Measurements from ENCODE around the gene LEF1. TPM values are rescaled to one million over a fixed set of nuclear protein-coding genes. Genes with fewer than 3 reads are reported as not detected.

The LEF1 gene
- total RNA-seq, 2 experiments from 2014 or later: 205 to 246 TPM

DNA sequence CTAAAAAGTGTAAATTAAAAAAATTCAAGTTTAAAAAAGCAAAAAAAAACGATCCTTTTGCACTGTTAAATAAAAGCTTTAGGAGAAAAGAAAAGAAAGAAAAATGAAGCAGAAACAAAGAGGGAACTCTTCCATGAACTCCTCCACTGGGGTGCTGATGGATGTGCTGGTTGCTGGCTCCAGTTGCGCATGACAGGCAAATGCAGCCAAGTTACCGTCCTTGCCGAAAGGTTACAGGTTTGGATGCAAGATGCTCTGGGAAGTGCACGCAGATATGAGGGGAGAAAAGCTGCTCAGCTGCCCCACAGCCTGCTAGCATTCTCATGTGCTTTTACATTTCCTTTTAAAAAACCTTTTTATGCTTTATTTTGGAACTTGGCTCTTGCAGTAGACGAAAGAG lies 120.6 kb downstream of the LEF1 start:
- CTCF ChIA-PET: interaction anchor here (0.7 to 3.3 kb wide), 4 partner anchors 9 to 17 kb away, joined by 3 to 18 read pairs (median 7); no protein-coding TSS in a partner anchor
- ATAC-seq: no peak
- Mint-ChIP-seq H3K27ac (no peak overlapping the region), H3K4me1 (ENCODE audit: low read depth) (peaks cover 83% of the 10 kb centered on the region), H3K36me3 (ENCODE audit: low read depth) (peaks cover 76% of the 10 kb centered on the region), H3K27me3 (ENCODE audit: low read depth) (no peaks in the 10 kb centered on the region), H3K9me3 (ENCODE audit: insufficient read depth) (no peaks in the 10 kb centered on the region), H3K4me3 (no peak overlapping the region)
- POLR2A ChIA-PET: no interaction called here
- no peak for DNase-seq

DNA sequence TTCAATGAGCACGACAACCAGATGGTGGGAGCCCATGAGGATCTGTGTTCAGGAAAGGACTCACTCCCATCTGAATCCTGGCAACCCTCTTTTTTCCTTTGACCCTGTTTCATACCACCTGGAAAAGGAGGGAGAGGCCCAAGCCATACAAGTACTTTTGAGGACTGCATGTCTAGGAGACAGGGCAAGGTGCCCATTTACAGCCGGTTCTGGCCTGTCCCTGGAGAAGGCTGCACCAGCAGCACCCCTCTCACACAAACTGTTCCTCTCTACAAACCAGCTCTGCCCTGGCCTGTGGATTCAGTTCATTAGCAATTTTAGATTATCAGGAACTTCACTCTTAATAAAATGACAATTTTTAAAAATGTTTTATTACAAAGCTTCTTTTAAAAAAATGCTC lies 121.5 kb downstream of the LEF1 start:
- DNase-seq (no peak), ATAC-seq (no peak)
- H3K4me3 Mint-ChIP-seq: no peak overlapping the region

DNA sequence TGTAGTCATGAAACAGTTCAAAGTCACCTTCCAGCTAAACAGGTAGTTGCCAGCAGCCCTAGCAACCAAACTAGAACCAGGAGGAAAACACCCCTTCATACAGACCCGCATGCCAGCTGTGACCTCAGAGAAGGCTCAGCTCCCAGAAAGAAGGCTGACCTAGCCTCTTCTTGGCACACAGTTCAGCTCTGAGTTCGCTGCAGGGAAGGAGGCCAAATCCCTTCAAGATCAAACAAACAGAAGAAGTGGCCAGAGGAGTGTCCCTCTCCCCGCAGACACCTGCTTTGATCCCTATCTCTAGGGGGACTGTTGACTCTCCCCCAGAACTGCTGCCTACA lies 123.1 kb downstream of the LEF1 start:
- Mint-ChIP-seq H3K4me3 (no peak overlapping the region), H3K36me3 (ENCODE audit: low read depth) (peaks cover 54% of the 10 kb centered on the region), H3K27me3 (ENCODE audit: low read depth) (no peaks in the 10 kb centered on the region), H3K27ac (peak overlapping the region; percentile 47), H3K9me3 (ENCODE audit: insufficient read depth) (no peaks in the 10 kb centered on the region), H3K4me1 (ENCODE audit: low read depth) (peaks cover 59% of the 10 kb centered on the region)
- DNase-seq (no peak), ATAC-seq (no peak)
- POLR2A ChIA-PET: interaction anchor here (2.0 kb wide), 1 partner anchor 13 kb away, joined by 9 read pairs; no protein-coding TSS in a partner anchor
- CTCF ChIA-PET: interaction anchor here (1.0 to 3.3 kb wide), 3 partner anchors 10 to 15 kb away, joined by 3 to 18 read pairs (median 11); no protein-coding TSS in a partner anchor

More for the DNA sequence above, 121.5 kb downstream of the LEF1 start:
- Mint-ChIP-seq H3K9me3 (ENCODE audit: insufficient read depth) (no peaks in the 10 kb centered on the region), H3K36me3 (ENCODE audit: low read depth) (peaks cover 67% of the 10 kb centered on the region), H3K27ac (no peak overlapping the region), H3K27me3 (ENCODE audit: low read depth) (no peaks in the 10 kb centered on the region), H3K4me1 (ENCODE audit: low read depth) (peaks cover 74% of the 10 kb centered on the region)
- POLR2A ChIA-PET: interaction anchor here (0.8 to 2.0 kb wide), 3 partner anchors 11 to 77 kb away, joined by 3 to 9 read pairs (median 4); no protein-coding TSS in a partner anchor
- CTCF ChIA-PET: interaction anchor here (3.2 to 3.3 kb wide), 2 partner anchors 12 to 16 kb away, joined by 11 to 18 read pairs; no protein-coding TSS in a partner anchor

DNA sequence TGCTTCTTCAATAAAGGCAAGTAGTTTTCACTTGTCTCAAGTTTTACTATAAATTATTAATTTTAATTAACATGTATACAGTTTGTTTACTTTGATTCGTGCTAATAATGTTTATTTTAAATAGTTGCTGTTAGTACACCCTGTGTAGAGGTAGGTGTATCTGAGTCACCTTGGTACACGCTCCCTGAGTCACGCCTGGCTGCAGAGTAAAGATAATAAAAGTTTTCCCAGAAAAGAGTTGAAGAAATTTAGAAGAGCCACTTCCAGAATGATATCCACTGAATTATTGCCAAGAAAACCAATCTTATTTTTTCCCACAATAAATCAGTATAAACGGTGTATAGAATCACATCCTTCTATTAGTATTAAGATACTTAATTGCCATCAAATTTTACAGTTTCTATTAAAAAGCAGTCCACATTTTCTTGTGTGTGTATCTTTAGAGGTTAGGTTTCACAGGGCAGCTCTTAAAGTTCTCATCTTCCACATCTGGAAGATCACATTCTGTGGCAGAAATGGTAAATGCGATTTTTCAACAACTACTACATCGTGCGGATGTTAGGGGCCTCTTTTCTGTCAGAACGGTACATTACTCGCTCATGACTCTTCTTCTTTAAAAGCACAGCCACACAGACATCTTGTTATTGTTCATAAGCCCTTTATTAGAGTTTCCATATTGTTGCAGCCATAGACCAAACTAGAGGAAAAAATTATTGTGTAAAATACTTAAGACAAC lies 123.6 kb downstream of the LEF1 start:
- CTCF ChIA-PET: interaction anchor here (1.0 to 3.3 kb wide), 3 partner anchors 10 to 14 kb away, joined by 3 to 18 read pairs (median 11); no protein-coding TSS in a partner anchor
- no peak overlapping the region for H3K4me3 Mint-ChIP-seq

DNA sequence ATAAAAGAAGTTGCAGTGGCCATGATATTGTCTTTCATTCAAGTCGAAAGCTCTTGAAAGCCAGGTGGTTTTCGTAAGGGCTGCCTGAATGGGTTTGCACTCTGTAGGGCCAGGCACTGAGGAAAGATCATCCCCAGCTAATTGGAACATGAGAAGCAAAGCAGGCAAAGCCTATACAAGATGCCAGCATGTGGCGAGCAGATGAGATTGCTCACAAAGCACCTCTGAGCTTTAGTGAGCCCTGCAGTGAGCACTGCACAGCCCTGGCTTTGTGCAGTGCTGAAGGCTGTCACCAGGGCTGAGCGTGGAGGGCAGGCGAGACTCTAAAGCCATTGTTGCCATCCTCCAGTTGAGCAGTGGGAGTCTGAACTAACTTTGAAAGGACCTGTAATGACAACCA lies 125.2 kb downstream of the LEF1 start:
- ChIA-PET CTCF (interaction anchor here (0.9 to 2.3 kb wide), 7 partner anchors 9 to 529 kb away, joined by 3 to 11 read pairs (median 5); partner anchors contain the start of gene LEF1), POLR2A (interaction anchor here (1.0 to 1.5 kb wide), 2 partner anchors 9 to 13 kb away, joined by 4 to 5 read pairs; no protein-coding TSS in a partner anchor)
- no peak overlapping the region for H3K4me3 Mint-ChIP-seq
- no peaks in the 10 kb centered on the region for H3K9me3 Mint-ChIP-seq (ENCODE audit: insufficient read depth)
- peaks cover 42% of the 10 kb centered on the region for H3K4me1 Mint-ChIP-seq (ENCODE audit: low read depth)
- H3K36me3 Mint-ChIP-seq (ENCODE audit: low read depth): peaks cover 42% of the 10 kb centered on the region
- no peak for DNase-seq
- H3K27ac Mint-ChIP-seq: peak overlapping the region; percentile 54
- ATAC-seq: peak; percentile 55
- H3K27me3 Mint-ChIP-seq (ENCODE audit: low read depth): no peaks in the 10 kb centered on the region

More for the DNA sequence above, 123.6 kb downstream of the LEF1 start:
- POLR2A ChIA-PET: no interaction called here
- Mint-ChIP-seq H3K36me3 (ENCODE audit: low read depth) (peaks cover 50% of the 10 kb centered on the region), H3K9me3 (ENCODE audit: insufficient read depth) (no peaks in the 10 kb centered on the region), H3K27me3 (ENCODE audit: low read depth) (no peaks in the 10 kb centered on the region), H3K4me1 (ENCODE audit: low read depth) (peaks cover 54% of the 10 kb centered on the region), H3K27ac (peak overlapping the region; percentile 47)
- ATAC-seq (no peak), DNase-seq (no peak)

DNA sequence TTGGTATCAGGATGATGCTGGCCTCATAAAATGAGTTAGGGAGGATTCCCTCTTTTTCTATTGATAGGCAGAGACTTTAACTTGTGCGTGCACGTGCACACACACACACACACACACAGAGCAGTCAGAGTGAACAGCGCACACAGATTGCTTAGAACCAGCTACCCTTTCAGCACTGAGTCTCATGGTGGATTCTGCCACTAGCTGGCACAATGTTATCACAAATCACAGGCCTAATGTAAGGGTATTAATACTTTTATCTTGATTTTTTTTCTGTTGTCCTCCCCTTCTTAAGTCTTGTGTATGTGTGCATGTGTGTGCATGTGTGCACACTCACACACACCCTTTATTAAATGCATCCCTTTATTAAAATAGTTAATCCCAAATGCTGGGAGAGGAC lies 125.8 kb downstream of the LEF1 start:
- CTCF ChIA-PET: interaction anchor here (1.0 to 2.3 kb wide), 5 partner anchors 9 to 529 kb away, joined by 3 to 11 read pairs (median 6); partner anchors contain the start of gene LEF1

DNA sequence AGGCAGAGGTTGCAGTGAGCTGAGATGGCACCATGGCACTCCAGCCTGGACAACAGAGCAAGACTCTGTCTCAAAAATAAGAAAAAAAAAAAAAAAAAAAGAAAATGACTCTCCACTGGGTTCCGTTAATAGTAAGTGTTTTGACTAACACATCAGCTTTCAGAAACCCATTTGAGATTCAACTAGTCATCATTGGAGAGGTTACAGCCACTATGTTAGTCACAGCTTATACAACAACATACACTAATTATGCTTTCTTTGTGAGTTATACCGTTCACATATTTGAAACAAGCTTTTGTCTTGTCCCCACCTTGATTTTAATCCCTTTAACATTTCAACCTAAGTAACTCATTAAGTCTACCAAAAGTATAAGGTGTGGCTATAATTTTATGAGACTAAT lies 130.8 kb downstream of the LEF1 start:
- DNase-seq (no peak), ATAC-seq (no peak)
- H3K4me3 Mint-ChIP-seq: no peak overlapping the region
- no peaks in the 10 kb centered on the region for H3K27me3 Mint-ChIP-seq (ENCODE audit: low read depth)
- POLR2A ChIA-PET: no interaction called here
- CTCF ChIA-PET: interaction anchor here (1.2 to 1.4 kb wide), 2 partner anchors 8 to 19 kb away, joined by 3 read pairs; no protein-coding TSS in a partner anchor
- H3K9me3 Mint-ChIP-seq (ENCODE audit: insufficient read depth): no peaks in the 10 kb centered on the region
- H3K27ac Mint-ChIP-seq: no peak overlapping the region
- H3K4me1 Mint-ChIP-seq (ENCODE audit: low read depth): peaks cover 48% of the 10 kb centered on the region
- peaks cover 34% of the 10 kb centered on the region for H3K36me3 Mint-ChIP-seq (ENCODE audit: low read depth)

More for the DNA sequence above, 125.8 kb downstream of the LEF1 start:
- no peak for ATAC-seq
- Mint-ChIP-seq H3K4me1 (ENCODE audit: low read depth) (peaks cover 38% of the 10 kb centered on the region), H3K4me3 (no peak overlapping the region), H3K36me3 (ENCODE audit: low read depth) (peaks cover 37% of the 10 kb centered on the region), H3K27me3 (ENCODE audit: low read depth) (no peaks in the 10 kb centered on the region), H3K9me3 (ENCODE audit: insufficient read depth) (no peaks in the 10 kb centered on the region), H3K27ac (no peak overlapping the region)
- no peak for DNase-seq
- POLR2A ChIA-PET: interaction anchor here (1.5 kb wide), 1 partner anchor 8 kb away, joined by 5 read pairs; no protein-coding TSS in a partner anchor

DNA sequence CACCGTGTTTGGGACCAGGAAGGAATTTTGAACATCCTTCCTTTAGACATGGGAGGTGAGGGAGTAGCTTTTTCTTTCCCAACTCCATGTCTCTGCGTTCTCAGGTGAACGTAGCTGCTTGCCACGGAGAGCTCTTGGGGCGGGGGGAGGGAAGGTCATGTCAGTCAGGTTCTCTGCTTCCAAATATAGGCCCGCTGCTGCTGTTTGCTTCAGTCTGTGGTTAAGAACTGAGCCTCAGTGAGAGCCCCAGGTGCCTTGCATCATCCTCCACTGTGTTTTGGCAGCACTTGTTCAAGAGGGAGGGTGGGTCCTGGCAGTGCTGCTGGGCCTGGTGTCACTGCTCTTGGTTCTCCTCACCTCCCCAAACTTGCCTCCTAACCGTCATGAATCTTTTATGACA lies 132.5 kb downstream of the LEF1 start:
- CTCF ChIA-PET: interaction anchor here (0.6 to 4.6 kb wide), 7 partner anchors 11 to 536 kb away, joined by 3 to 33 read pairs (median 5); no protein-coding TSS in a partner anchor
- peak overlapping the region; percentile 62 for H3K4me3 Mint-ChIP-seq
- ATAC-seq: peak; percentile 92
- POLR2A ChIA-PET: interaction anchor here (0.5 to 2.8 kb wide), 9 partner anchors 22 to 1292 kb away, joined by 3 to 9 read pairs (median 4); partner anchors contain the start of gene LEF1
- no peaks in the 10 kb centered on the region for H3K27me3 Mint-ChIP-seq (ENCODE audit: low read depth)
- H3K36me3 Mint-ChIP-seq (ENCODE audit: low read depth): peaks cover 42% of the 10 kb centered on the region
- no peaks in the 10 kb centered on the region for H3K9me3 Mint-ChIP-seq (ENCODE audit: insufficient read depth)
- DNase-seq: peak; percentile 84
- H3K4me1 Mint-ChIP-seq (ENCODE audit: low read depth): peaks cover 55% of the 10 kb centered on the region
- peak overlapping the region; percentile 96 for H3K27ac Mint-ChIP-seq

DNA sequence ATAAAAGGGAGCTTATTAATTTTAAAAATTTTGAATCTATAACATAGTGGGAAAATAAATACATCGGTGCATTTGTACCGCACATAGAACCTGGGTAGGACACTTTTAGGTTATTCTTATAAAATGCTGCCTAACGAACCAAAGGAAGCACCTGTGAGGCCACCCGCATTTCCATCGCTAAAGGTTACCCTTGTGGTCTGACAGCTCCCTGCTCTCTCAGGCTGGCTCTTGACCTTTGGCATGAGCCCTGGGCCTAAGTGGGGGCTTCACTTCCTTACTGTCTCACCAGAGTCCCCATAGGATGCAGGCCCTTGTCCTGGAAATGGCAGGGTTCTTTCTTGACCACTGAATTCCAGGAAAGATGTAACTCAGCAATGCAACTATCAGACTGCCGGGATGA lies 133.0 kb downstream of the LEF1 start:
- ATAC-seq (peak; percentile 10), DNase-seq (peak; percentile 35)
- CTCF ChIA-PET: interaction anchor here (0.6 to 4.6 kb wide), 10 partner anchors 11 to 537 kb away, joined by 3 to 33 read pairs (median 4); no protein-coding TSS in a partner anchor
- peak overlapping the region; percentile 96 for H3K27ac Mint-ChIP-seq
- POLR2A ChIA-PET: interaction anchor here (0.5 to 2.8 kb wide), 12 partner anchors 8 to 1292 kb away, joined by 3 to 9 read pairs (median 4); partner anchors contain the start of gene LEF1
- H3K4me1 Mint-ChIP-seq (ENCODE audit: low read depth): peaks cover 60% of the 10 kb centered on the region
- H3K36me3 Mint-ChIP-seq (ENCODE audit: low read depth): peaks cover 45% of the 10 kb centered on the region
- H3K4me3 Mint-ChIP-seq: peak overlapping the region; percentile 62
- no peaks in the 10 kb centered on the region for H3K27me3 Mint-ChIP-seq (ENCODE audit: low read depth)
- no peaks in the 10 kb centered on the region for H3K9me3 Mint-ChIP-seq (ENCODE audit: insufficient read depth)

DNA sequence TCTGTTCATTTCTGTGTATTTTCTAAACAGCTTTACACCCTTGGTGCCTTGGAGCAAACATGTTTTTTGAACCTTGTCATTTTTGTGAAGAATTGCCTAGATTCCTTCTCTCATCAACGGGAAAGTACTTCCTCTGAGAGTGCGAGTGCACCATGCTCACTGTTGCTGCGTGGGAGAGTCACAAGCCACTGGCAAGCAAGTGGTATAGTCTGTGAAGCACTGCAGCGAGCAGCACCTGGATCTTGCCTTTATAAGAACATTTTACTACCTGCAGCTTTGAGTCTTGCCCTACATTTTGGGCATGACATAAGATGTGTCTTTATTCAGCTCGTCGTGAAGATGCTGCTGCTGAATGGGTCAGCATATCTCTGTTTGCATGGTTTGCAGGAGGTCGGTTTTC lies 134.2 kb downstream of the LEF1 start:
- Mint-ChIP-seq H3K9me3 (ENCODE audit: insufficient read depth) (no peaks in the 10 kb centered on the region), H3K4me1 (ENCODE audit: low read depth) (peaks cover 71% of the 10 kb centered on the region), H3K27ac (peak overlapping the region; percentile 17), H3K4me3 (no peak overlapping the region), H3K36me3 (ENCODE audit: low read depth) (peaks cover 43% of the 10 kb centered on the region), H3K27me3 (ENCODE audit: low read depth) (no peaks in the 10 kb centered on the region)
- no peak for ATAC-seq
- ChIA-PET POLR2A (interaction anchor here (0.5 to 2.8 kb wide), 4 partner anchors 9 to 138 kb away, joined by 3 to 7 read pairs (median 5); partner anchors contain the start of gene LEF1), CTCF (interaction anchor here (1.0 to 4.6 kb wide), 8 partner anchors 9 to 538 kb away, joined by 3 to 33 read pairs (median 7); partner anchors contain the start of gene LEF1)
- no peak for DNase-seq

DNA sequence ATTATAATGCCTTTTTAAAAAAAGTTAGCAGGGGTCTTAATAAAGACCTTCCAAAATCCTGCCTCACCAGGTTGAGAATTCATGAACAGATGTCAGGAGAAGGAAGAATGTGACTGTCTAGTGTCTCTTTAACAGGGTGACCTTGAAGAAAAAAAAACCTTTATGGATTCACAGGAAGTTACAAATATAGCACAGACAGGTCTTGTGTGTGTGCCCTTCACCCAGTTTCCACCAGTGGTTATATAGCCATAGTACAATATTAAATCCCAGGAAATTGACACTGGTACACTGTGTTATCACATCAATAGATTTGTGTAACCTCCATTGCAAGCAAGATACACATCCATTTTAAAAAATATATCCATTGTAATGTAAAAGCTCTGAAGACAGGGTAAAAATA lies 135.4 kb downstream of the LEF1 start:
- Mint-ChIP-seq H3K9me3 (ENCODE audit: insufficient read depth) (no peaks in the 10 kb centered on the region), H3K27ac (no peak overlapping the region), H3K36me3 (ENCODE audit: low read depth) (peaks cover 44% of the 10 kb centered on the region), H3K4me3 (no peak overlapping the region), H3K27me3 (ENCODE audit: low read depth) (no peaks in the 10 kb centered on the region), H3K4me1 (ENCODE audit: low read depth) (peaks cover 79% of the 10 kb centered on the region)
- ATAC-seq (no peak), DNase-seq (no peak)
- ChIA-PET POLR2A (interaction anchor here (1.1 kb wide), 1 partner anchor 42 kb away, joined by 3 read pairs; no protein-coding TSS in a partner anchor), CTCF (interaction anchor here (0.8 to 5.4 kb wide), 4 partner anchors 10 to 20 kb away, joined by 3 to 43 read pairs (median 22); no protein-coding TSS in a partner anchor)

Measured in activated CD8-positive, alpha-beta T cell treated with anti-CD3 and anti-CD28 coated beads, Interleukin-2, amount 10 ng/mL, durations not matched to agents 7 days and 5 days (primary cell).